Anterior cingulate cortex (tissue), 58 donors: ENCODE measurements around the gene MAMDC4.
A peak's percentile ranks its signal among the peaks of the same experiment; 100 is the strongest.
"Not testable (repeated sequence)": the region's sequence is repeated elsewhere in the genome, so short reads cannot be mapped to it uniquely, and the experiment has no call there.

Experiments
- DNase-seq, 58 donors: peaks; one replicate each; lab custom pipeline; 2025; lab: John Stamatoyannopoulos, UW

Gene MAMDC4

GRCh38 chr9:136824496-136825225 is 27.5 kb upstream of the MAMDC4 start:
- peak in 3 of 58 donors; percentile 17 to 57 (median 22) for DNase-seq

DNA sequence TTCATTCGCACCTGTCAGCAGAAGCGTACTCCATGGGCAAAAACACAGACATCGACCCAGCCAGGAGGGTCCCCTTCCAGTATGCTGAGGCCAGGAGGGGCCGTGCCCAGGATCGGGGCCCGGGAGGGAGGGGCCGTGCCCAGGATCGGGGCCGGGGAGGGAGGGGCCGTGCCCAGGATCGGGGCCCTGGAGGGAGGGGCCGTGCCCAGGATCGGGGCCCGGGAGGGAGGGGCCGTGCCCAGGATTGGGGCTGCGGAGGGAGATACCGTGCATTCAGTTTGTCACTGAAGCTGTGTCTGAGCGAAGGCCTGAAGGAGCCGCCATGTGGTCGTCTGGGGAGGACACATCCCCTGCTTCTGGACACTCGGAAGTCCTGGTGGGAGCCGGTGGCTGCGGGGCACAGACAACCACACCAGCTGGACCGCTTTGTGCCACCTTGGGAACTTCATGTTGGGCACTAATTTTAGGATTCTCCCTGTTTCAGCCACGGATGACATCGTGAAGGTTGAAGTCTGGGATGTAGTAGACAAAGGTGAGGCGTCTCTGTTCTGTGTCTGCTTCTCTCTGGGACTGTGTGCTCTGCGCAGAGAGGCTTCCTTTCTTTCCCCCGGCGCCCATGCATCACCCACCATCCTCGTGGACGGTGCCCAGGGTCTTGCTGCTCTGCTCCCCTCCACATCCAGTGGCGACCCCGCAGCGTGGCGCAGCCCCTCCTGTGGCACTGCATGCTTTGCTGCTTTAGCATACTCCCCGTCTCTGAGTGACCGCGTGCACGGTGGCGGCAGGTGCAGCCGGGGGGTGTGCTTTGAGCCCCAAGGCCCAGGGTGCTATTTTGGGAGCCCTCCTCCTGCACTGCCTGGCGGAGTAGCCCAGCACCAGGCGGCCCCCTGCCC is 26.6 kb upstream of the MAMDC4 start:
- DNase-seq = no peak

DNA sequence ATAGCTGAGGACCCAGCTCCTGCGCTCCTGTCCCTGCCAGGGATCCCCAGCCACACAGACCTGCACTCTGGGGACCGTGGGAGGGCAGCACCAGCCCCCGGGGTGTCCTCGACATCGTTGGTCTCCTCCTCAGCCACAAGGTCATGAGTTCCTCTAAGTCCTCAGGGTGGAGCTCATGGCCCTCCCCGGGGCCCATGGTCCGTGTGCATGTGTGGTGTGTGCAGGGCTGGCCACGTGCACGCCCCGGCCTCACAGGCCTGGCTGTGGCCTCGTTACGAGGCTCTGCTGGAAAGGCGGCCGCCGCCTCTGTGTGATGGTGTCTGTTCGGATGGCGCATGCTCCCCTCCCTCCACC is 26.0 kb upstream of the MAMDC4 start:
- no peak for DNase-seq

- no peak for DNase-seq
Observed at GRCh38 chr9:136826703-136827582, 25.2 kb upstream of the MAMDC4 start.

- no peak for DNase-seq
Observed at GRCh38 chr9:136827794-136828473, 24.2 kb upstream of the MAMDC4 start.

DNA sequence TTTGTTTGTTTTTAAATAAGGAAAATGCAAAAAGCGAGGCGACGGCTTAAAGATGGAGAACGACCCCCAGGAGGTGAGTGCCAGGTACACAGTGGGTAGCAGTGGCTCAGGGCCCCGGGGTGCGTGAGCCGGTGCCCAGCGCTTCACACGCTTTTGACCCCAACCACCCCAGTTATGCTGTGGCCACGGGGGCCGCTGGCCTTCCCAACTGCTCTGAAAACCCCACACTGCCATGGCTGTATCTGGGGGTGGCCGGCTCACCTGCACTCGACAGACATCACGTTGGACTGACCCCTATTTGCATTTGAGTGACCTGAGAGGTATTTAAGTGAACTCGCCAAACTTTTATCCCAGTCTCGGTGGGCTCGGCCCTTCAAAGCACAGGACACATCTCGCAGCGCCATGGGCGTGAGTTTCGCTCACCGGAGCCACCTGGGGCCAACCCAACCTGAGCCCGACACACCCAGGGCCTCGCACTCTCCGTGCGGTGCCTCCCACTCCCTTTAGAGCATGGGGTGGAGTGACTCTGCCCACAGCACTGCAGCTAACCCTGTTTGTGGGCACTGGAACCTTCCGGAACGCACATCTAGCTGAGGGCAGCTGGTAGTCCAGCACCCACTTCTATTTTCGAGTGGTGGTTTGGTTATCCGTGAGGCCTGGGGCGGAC is 23.5 kb upstream of the MAMDC4 start:
- DNase-seq = no peak

DNA sequence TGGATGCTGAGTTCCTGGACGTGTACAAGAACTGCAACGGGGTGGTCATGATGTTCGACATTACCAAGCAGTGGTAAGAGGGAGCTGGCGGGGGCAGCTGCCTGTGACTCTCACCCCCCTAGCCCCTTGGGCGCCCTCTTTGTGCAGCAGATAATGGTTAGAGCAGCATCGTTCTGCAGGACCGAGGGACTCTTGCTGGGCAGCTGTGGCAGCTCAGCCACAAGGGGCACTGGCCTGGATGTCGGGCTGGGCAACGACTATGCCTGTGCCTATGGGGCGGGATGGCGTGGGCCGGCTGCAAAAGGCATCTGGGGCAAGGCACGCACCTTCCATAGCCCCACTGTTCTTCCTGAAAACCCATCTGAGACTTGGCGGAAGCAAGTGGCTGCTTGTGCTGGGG is 22.7 kb upstream of the MAMDC4 start:
- no peak for DNase-seq

GRCh38 chr9:136829981-136830885 is 21.9 kb upstream of the MAMDC4 start:
- no peak for DNase-seq

DNA sequence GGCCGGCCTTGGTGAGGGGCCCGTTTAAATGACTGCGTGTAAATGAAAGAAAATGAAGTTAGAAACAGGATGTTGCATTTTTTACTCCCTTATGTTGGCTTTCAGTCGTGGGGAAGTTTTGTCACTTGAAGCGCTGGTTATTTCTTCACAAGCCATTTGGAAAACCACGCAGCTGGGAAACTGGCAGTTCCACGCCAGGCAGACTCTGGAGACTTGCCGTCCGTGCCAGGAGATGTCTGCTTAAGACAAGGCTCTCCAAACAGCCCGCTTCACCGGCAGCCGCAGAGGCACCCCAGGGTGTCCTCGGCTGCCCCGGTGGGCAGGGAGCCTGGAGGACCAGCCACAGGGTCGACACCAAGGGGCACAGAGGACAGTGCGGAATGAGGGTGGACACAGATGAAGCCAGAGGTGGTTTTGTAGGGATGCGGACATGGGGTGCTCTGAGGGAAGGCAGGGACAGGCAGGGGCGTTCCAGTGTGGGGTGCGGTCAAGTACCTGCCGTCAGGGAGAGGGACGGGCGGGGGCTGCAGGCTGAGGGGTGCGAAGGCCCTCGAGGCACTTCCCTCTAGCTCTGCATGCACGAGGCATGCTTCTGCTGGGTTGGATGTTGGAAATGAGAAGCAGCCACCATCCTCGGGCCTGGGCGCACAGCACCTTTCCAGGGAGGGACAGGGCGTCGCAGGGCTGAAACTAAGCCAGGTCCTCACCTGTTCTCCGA is 21.0 kb upstream of the MAMDC4 start:
- DNase-seq = peak in 13 of 58 donors; percentile 17 to 59 (median 30)

DNA sequence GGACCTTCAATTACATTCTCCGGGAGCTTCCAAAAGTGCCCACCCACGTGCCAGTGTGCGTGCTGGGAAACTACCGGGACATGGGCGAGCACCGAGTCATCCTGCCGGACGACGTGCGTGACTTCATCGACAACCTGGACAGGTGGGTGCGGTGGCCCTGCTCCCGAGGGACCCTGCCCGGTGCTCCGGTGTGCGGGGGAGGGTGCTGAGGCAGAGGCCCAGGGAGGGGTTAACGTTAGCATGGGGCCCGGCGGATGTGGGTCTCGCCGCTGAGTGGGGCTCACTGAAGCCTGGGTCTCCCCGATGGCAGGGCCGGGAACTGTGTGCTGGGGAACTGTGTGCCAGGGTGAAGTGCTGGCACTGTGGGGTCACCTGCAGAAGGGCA is 20.4 kb upstream of the MAMDC4 start:
- DNase-seq = no peak

GRCh38 chr9:136832581-136832980 is 19.6 kb upstream of the MAMDC4 start:
- DNase-seq = peak in 1 of 58 donors; percentile 24

- not testable (repeated sequence) for DNase-seq
Observed at GRCh38 chr9:136833381-136834048, 18.6 kb upstream of the MAMDC4 start.

DNA sequence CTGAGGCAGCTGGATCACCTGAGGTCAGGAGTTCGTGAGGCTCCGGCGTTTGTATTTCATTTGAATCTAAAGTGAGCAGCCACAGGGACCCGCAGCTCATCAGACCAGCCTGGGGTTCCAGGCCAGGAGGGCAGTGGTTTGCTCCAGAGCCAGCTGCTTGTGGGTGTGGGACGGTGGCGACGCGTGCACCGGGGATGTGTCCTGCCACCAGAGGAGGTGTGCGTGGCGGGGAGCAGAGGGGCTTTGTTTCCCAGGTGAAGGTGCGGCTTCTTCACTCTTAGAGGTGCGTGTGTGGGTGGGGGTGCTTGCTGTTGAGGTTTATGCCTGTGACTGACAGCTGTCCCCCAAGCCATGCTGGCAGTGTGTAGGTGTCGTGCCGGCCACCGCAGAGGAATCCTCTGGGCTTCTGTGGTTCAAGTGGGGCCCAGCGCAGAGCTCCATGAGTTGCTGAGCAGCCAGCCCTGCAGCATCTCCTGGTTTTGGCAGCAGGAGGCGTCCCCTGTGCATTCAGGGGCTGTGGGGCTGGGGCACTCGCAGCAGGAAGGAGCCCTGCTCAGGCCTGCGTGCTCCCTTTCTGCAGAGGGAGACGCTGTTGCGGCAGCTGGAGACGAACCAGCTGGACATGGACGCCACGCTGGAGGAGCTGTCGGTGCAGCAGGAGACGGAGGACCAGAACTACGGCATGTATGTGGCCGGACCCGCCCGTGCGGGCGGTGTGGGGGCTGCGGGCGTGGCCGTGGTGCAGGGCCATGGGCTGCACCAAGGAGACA is 16.8 kb upstream of the MAMDC4 start:
- no peak for DNase-seq

- no peak for DNase-seq
Observed at GRCh38 chr9:136835932-136836904, 15.9 kb upstream of the MAMDC4 start.

GRCh38 chr9:136837146-136837855 is 14.8 kb upstream of the MAMDC4 start:
- no peak for DNase-seq
